ENCODE results near the gene PIGQ. TPM values are rescaled to one million over a fixed set of nuclear protein-coding genes. Genes with fewer than 3 reads are reported as not detected.

Gene PIGQ
- total RNA-seq, 1 experiment from 2014 or later = 58.0 TPM

- H3T11ph ChIP-seq (ENCODE audit: low read length) = no peak overlapping the region
- H2BK15ac ChIP-seq (ENCODE audit: low read depth, low read length) = no peak overlapping the region
- H3K56ac ChIP-seq (ENCODE audit: insufficient read length, low read depth, low read length) = no peak overlapping the region
- peaks cover 5% of the 10 kb centered on the region for H3K23me2 ChIP-seq (ENCODE audit: insufficient read length, low read depth, low read length, poor library complexity, severe bottlenecking)
- no peak for TF ChIP-seq CTCF (conservative IDR thresholded peaks at IDR 0.05)
- H2BK20ac ChIP-seq (ENCODE audit: low read depth, low read length, poor library complexity, severe bottlenecking) = no peak overlapping the region
- no peaks in the 10 kb centered on the region; the same call in 1 of the 2 replicates for H3K27me3 ChIP-seq (ENCODE audit: insufficient read depth, low read length)
- H2AFZ ChIP-seq (ENCODE audit: low read length) = no peak overlapping the region
- no peak overlapping the region for H4K8ac ChIP-seq (replicated peaks; ENCODE audit: insufficient read length, low read depth, low read length)
- peaks cover 3% of the 10 kb centered on the region for H4K20me1 ChIP-seq (ENCODE audit: control insufficient read depth, insufficient read depth, insufficient read length)
- no peaks in the 10 kb centered on the region for H3K79me1 ChIP-seq (ENCODE audit: insufficient read depth, low read depth, low read length, poor library complexity, severe bottlenecking)
- no peaks in the 10 kb centered on the region for H3K9me3 ChIP-seq (ENCODE audit: control insufficient read depth, low read depth, low read length)
- no peak overlapping the region for H2BK120ac ChIP-seq (ENCODE audit: low read depth, low read length, poor library complexity, severe bottlenecking)
- H3K9ac ChIP-seq (ENCODE audit: extremely low read depth, insufficient read length, low read length) = no peak overlapping the region
- no CpG with 5 or more reads among the region's 42 CpGs for WGBS (ENCODE audit: extremely low coverage, insufficient read length, low lambda C conversion rate)
- no peak overlapping the region for H3K14ac ChIP-seq (ENCODE audit: insufficient read depth, low read length)
- no peak overlapping the region for H2AK5ac ChIP-seq (ENCODE audit: insufficient read length, low read length)
- H4K5ac ChIP-seq (ENCODE audit: insufficient read length, low read depth, low read length) = no peak overlapping the region
- H2BK5ac ChIP-seq (ENCODE audit: insufficient read length, low read length) = no peak overlapping the region
- no peaks in the 10 kb centered on the region for H3K79me2 ChIP-seq (ENCODE audit: insufficient read depth, low read length)
- Mint-ChIP-seq H3K4me3 (no peak overlapping the region), H3K27ac (no peak overlapping the region), H3K27me3 (ENCODE audit: low read depth) (peaks cover 22% of the 10 kb centered on the region), H3K36me3 (ENCODE audit: insufficient read depth in 1 of 3, low read depth in 3 of 3) (no peaks in the 10 kb centered on the region), H3K4me1 (peaks cover 10 to 22% of the 10 kb centered on the region in 2 experiments), H3K9me3 (no peaks in the 10 kb centered on the region; a peak in 1 of 5 replicates)
- no peak overlapping the region for H2BK12ac ChIP-seq (ENCODE audit: insufficient read length, low read depth, low read length)
- no peak overlapping the region for H3K4ac ChIP-seq (ENCODE audit: low read depth, low read length)
- H3K23ac ChIP-seq (ENCODE audit: insufficient read length, low read depth, low read length) = no peak overlapping the region
- no peak overlapping the region for H4K91ac ChIP-seq (ENCODE audit: insufficient read length, low read depth, low read length)
- DNase-seq = no peak
- no peak overlapping the region for H3K18ac ChIP-seq (ENCODE audit: insufficient read length, low read depth, low read length)
- no peaks in the 10 kb centered on the region for H3K4me1 ChIP-seq (ENCODE audit: insufficient read depth, low read length)
- H3K27ac ChIP-seq (ENCODE audit: insufficient read length, low read depth, low read length) = no peak overlapping the region
- H3K4me2 ChIP-seq (ENCODE audit: insufficient read depth, insufficient read length, low read length) = no peak overlapping the region
Measured at GRCh38 chr16:564690-565418, 4.9 kb upstream of the PIGQ start.
